Measurements from ENCODE around the gene DCLRE1A. TPM values are rescaled to one million over a fixed set of nuclear protein-coding genes. Genes with fewer than 3 reads are reported as not detected.
"Not testable (repeated sequence)": the region's sequence is repeated elsewhere in the genome, so short reads cannot be mapped to it uniquely, and the experiment has no call there.

Gene DCLRE1A
- total RNA-seq, 1 donor from 2014 or later, result 2.8 TPM

- Mint-ChIP-seq H3K27me3 (ENCODE audit: unreplicated experiment) (no peaks in the 10 kb centered on the region), H3K4me1 (ENCODE audit: low read depth, unreplicated experiment) (no peaks in the 10 kb centered on the region), H3K4me3 (ENCODE audit: unreplicated experiment) (no peak overlapping the region), H3K36me3 (ENCODE audit: unreplicated experiment) (no peaks in the 10 kb centered on the region), H3K9me3 (ENCODE audit: unreplicated experiment) (no peaks in the 10 kb centered on the region), H3K27ac (ENCODE audit: unreplicated experiment) (no peak overlapping the region)
- TF ChIP-seq CTCF (IDR thresholded peaks at IDR 0.05; ENCODE audit: partially characterized antibody, unreplicated experiment), result no peak
- DNase-seq, result no peak
Observed at GRCh38 chr10:113843972-113844485, 9.9 kb downstream of the DCLRE1A start.

GRCh38 chr10:113842171-113842570 lies 11.7 kb downstream of the DCLRE1A start:
- Mint-ChIP-seq H3K4me1 (ENCODE audit: low read depth, unreplicated experiment) (no peaks in the 10 kb centered on the region), H3K9me3 (ENCODE audit: unreplicated experiment) (no peaks in the 10 kb centered on the region), H3K4me3 (ENCODE audit: unreplicated experiment) (no peak overlapping the region), H3K27me3 (ENCODE audit: unreplicated experiment) (no peaks in the 10 kb centered on the region), H3K36me3 (ENCODE audit: unreplicated experiment) (no peaks in the 10 kb centered on the region), H3K27ac (ENCODE audit: unreplicated experiment) (no peak overlapping the region)
- TF ChIP-seq CTCF (IDR thresholded peaks at IDR 0.05; ENCODE audit: partially characterized antibody, unreplicated experiment), result no peak
- no peak for DNase-seq

DNA sequence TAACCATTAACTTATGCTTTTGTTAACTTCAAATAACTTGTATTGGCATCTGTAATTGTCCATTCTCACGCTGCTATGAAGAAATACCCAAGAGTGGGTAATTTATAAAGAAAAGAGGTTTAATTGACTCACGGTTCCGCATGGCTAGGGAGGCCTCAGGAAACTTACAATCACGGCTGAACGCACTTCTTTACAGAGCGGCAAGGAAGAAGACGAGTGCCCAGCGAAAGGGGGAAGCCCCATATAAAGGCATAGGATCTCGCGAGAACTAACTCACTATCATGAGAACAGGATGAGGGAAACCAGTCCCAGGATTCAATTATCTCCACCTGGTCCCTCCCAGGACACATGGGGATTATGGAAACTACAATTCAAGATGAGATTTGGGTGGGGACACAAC lies 25.3 kb downstream of the DCLRE1A start:
- not testable (repeated sequence) for H3K4me3 Mint-ChIP-seq (ENCODE audit: unreplicated experiment); H3K9me3 Mint-ChIP-seq (ENCODE audit: unreplicated experiment); H3K27me3 Mint-ChIP-seq (ENCODE audit: unreplicated experiment); DNase-seq; H3K4me1 Mint-ChIP-seq (ENCODE audit: low read depth, unreplicated experiment); H3K36me3 Mint-ChIP-seq (ENCODE audit: unreplicated experiment); H3K27ac Mint-ChIP-seq (ENCODE audit: unreplicated experiment)

- no peak for TF ChIP-seq CTCF (IDR thresholded peaks at IDR 0.05; ENCODE audit: partially characterized antibody, unreplicated experiment)
Observed at GRCh38 chr10:113825791-113826190, 28.1 kb downstream of the DCLRE1A start.

GRCh38 chr10:113823389-113823788 lies 30.5 kb downstream of the DCLRE1A start:
- Mint-ChIP-seq H3K9me3 (ENCODE audit: unreplicated experiment) (no peaks in the 10 kb centered on the region), H3K27ac (ENCODE audit: unreplicated experiment) (no peak overlapping the region), H3K27me3 (ENCODE audit: unreplicated experiment) (no peaks in the 10 kb centered on the region), H3K4me1 (ENCODE audit: low read depth, unreplicated experiment) (no peaks in the 10 kb centered on the region), H3K36me3 (ENCODE audit: unreplicated experiment) (no peaks in the 10 kb centered on the region), H3K4me3 (ENCODE audit: unreplicated experiment) (no peak overlapping the region)
- DNase-seq, result no peak
- no peak for TF ChIP-seq CTCF (IDR thresholded peaks at IDR 0.05; ENCODE audit: partially characterized antibody, unreplicated experiment)

More at GRCh38 chr10:113825791-113826190, 28.1 kb downstream of the DCLRE1A start:
- H3K27ac Mint-ChIP-seq (ENCODE audit: unreplicated experiment), result no peak overlapping the region
- no peaks in the 10 kb centered on the region for H3K4me1 Mint-ChIP-seq (ENCODE audit: low read depth, unreplicated experiment)
- H3K36me3 Mint-ChIP-seq (ENCODE audit: unreplicated experiment), result no peaks in the 10 kb centered on the region
- H3K4me3 Mint-ChIP-seq (ENCODE audit: unreplicated experiment), result no peak overlapping the region
- no peaks in the 10 kb centered on the region for H3K9me3 Mint-ChIP-seq (ENCODE audit: unreplicated experiment)
- no peak for DNase-seq
- H3K27me3 Mint-ChIP-seq (ENCODE audit: unreplicated experiment), result no peaks in the 10 kb centered on the region
